GM12892 (cell line): Measurements from ENCODE around the gene HPCAL1.

Experiments used
- POLR2A ChIP-seq: IDR thresholded peaks from 2 replicates; pipeline ENCODE4 v1.6.1; 2011; ENCODE audit warnings: low read depth, low read length, control low read depth
- POLR2AphosphoS5 ChIP-seq: IDR thresholded peaks from 2 replicates; pipeline ENCODE4 v1.6.1; 2011; ENCODE audit warnings: low read depth, low read length, control low read depth
- TAF1 ChIP-seq: IDR thresholded peaks from 2 replicates; pipeline ENCODE4 v1.6.1; 2011; ENCODE audit warnings: low read depth, mild to moderate bottlenecking, control low read depth, low read length, borderline replicate concordance

DNA sequence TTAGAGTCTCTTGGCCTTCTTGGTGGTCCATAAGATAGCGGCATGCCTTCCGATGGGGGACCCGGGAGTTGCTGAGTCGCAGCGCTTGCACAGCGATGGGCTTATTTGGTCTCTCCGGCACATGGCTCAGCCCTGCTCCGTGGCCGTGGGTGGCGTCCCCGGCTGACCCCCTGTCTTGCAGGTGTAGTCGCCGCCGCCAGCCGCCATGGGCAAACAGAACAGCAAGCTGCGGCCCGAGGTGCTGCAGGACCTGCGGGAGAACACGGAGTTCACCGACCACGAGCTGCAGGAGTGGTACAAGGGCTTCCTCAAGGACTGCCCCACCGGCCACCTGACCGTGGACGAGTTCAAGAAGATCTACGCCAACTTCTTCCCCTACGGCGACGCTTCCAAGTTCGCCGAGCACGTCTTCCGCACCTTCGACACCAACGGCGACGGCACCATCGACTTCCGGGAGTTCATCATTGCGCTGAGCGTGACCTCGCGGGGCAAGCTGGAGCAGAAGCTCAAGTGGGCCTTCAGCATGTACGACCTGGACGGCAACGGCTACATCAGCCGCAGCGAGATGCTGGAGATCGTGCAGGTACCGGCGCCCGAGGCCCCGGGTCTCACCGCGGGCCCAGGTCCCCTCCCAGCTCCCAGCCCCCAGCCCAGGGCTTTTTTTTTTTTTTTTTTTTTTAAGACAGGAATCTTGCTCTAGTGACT is 117.0 kb downstream of the HPCAL1 start:
- TF ChIP-seq POLR2A = no peak
- TF ChIP-seq TAF1 = no peak
- TF ChIP-seq POLR2AphosphoS5 = no peak
